G401.6 (cell line): ENCODE measurements around the gene RALY.
"Not testable (repeated sequence)": the region's sequence is repeated elsewhere in the genome, so short reads cannot be mapped to it uniquely, and the experiment has no call there.

Source experiments
- FAIRE-seq: peaks from 2 replicates; lab custom pipeline; 2012; peaks lifted over from hg19 to GRCh38; lab: Jason Lieb, UNC

RALY gene

DNA sequence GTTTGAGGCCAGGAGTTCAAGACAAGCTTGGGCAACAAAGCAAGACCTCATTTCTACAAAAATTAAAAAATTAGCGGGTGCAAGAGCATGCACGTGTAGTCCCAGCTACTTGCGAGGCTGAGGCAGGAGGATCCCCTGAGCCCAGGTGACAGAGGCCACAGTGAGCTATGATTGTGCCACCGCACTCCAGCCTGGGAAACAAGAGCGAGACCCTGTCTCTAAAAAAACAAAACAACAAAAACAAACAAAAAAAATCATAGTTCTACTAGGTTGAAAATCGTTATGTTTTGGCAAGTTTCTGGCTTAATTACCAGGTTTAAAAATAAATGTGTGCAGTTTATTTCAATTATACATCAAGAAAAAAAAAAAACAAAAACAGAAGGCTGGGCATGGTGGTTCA is 115.7 kb downstream of the RALY start:
- no peak for FAIRE-seq

DNA sequence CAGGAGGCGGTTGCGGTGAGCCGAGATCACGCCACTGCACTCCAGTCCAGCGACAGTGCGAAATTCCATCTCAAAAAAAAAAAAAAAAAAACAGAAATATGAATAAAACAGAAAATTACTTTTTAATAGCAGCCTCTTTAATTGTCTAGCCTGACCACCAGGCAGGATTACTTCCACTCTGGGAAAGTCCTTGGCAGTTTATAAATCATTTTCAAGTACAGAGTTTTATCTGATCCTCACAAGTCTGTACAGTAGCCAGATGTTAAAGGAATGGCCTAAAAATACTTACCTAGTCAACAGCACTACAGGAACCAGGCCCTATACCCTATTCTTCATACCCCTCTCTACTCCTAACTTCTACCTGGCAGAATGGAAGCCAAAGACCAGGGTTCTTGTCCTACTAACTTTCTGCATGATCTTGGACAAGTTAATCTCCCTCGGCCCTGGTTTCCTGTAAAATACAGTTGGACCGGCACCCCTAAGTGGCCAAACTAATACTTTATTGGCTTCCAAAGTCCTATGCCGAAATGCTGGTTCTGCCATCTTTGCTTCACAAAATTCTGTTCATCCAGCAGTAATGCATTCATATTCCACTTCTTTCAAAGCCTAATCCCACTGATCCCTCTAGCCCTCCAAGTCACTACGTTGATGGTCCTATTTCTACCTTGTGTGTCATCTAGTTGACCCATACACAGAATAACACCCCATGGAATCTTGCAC is 116.5 kb downstream of the RALY start:
- FAIRE-seq: no peak

DNA sequence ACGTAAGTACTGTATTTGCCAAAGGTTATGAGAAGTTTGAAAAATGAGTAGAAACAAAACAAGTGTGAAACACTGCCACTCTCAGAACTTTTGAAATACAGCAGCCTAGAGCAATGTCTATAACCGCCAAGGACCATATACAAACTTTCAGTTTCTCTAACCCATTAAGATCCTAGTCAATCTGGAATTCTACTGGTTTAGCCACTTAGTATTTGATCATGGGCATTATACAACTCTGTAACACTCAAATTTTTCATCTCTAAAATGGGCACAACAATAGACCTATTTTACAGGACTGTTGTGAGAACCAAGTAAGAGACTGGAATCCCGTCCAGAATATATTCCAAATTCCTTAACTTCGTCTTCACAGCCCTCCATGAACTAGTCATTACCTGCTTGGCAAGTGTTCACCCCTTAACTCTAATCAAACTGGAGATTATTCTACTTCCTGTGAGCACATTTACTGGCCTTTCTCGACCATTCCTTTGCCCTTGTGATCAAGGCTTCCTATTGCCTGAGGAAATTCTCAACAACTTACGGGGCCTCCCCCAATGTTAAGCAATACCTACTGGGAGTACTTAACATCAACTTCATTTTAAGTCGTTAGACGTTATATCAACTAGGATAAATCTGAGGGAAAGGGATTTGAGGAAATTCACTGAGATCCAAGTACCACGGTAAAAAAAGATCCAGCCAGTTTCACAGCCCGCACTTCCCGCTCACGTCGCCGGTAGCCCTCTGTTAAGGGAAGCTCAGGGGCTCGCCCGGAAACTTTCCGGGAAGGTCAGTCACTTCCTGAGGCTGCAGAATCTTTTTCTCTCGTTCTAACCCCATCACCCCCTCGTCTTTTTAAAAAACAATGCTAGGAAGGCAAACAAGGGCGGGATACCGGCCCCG is 117.3 kb downstream of the RALY start:
- FAIRE-seq: no peak

DNA sequence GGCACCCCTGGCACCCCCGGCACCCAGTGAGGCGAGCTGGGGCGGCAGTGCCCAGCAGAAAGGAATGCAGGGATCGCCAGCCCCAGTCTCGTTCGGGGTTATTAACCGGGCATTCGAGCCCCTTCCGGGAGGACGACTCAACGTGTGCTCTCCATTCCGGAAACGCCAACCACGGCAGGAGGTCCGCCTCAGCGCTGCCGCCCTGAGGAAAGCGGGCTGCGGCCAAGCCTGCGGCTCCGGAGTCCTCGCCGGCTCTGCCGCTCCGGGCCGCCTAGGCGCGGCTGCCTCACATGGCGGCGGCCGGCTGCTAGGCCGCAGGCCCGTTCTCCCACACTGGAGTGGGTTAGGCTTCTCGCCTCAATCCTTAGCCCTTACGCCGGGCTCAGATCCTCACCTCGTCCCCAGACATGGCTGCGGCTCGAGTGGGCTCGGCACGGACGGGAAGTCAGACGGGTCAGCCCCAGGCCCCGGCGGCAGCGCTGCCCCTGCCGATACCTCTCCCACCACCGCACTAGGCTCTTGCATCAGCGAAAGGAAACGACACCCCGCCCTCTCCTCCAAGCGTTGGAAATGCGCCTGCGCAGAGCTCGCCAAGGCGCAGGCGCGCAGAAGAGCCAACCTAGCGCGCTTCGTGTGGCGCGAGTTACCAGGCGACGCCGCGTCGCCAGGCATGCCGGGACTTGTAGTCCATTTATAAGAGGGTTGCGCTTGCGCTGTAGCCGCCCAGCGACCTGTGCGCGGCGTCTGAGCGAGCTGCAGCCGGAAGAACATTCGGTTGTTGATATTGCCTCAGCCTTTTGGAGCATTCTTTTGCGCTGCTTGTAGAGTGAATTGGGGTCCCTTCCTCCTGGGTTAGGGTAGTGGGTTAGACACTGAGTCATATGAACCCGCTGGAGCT is 118.2 kb downstream of the RALY start, which contains the start of gene EIF2S2:
EIF2S2 (minus strand) TSS at position 542 of the 898 bp plus-strand sequence; CDS start at position 409, 133 bp downstream.
- peak; percentile 94 for FAIRE-seq

DNA sequence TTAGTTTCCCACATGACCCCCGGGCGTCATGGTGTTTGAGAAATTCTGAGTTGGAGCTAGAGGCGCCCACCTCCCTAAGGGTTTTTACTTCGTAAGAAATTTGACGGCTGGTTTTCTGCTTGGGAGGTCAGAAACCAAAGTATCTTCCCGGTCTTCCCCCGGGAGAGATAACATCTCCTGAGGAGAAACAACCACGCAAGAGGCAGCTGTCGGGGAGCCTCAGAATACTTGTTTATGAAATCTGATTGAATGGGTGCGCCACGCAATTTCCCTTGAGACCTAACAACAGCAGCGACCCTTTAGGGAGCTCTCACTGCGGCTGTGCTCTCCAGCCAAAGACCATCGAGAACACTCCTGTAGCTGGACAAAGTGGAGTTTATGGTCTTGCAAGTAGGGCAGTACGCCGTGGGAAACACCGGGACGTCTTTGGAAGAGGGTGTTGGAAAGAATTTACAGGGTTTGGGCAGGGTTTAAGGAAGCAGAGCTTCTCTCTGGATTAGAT is 118.9 kb downstream of the RALY start:
- no peak for FAIRE-seq

DNA sequence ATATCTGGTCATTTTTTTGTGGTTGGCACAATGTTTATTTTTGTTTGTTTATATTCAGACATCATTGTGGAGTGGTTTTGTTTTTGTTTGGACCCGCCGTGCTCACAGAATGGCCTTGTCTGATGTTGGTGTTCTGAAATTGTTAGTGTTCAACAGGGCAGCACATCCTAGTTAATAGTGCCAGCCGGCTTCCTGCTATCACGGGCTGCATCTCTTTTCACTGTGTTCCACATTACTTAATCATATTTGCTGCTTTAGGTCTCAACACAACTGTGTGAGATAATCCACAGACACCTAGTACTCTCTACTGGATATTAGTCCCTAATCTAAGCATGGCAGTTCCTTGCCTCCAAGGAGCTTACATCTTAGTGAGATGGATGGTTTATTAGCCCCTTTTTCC is 121.1 kb downstream of the RALY start:
- FAIRE-seq: no peak

DNA sequence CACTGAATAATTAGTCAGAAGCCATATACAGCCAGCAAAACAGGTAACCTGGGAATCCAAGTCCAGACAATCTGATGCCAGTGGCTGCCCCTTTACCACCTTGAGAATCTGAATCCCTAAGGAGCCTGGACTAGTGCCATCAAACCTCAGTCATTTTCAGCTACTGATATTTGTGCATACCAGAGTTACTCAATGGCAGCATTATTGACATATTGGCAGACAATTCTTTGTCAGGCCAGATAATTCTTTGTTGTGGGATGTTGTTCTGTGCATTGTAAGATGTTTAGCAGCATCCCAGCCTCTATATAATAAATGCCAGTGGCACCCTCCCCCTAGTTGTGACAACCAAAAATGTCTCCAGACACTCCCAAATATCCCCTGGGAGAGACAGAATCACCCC is 121.5 kb downstream of the RALY start:
- no peak for FAIRE-seq

DNA sequence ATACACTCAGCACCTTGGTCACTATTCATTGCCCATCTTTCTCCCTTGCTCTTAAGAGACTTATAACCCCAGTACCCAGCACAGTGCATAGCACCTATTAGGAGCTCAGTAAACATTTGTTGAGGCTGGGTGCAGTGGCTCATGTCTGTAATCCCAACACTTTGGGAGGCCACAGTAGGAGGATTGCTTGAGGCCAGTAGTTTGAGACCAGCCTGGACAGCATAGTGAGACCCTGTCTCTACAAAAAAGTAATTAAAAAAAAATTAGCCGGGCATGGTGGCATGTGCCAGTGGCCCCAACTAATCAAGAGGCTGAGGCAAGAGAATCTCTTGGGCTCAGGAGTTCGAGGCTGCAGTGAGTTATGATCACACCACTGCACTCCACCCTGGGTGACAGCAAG is 126.5 kb downstream of the RALY start:
- FAIRE-seq: no peak

DNA sequence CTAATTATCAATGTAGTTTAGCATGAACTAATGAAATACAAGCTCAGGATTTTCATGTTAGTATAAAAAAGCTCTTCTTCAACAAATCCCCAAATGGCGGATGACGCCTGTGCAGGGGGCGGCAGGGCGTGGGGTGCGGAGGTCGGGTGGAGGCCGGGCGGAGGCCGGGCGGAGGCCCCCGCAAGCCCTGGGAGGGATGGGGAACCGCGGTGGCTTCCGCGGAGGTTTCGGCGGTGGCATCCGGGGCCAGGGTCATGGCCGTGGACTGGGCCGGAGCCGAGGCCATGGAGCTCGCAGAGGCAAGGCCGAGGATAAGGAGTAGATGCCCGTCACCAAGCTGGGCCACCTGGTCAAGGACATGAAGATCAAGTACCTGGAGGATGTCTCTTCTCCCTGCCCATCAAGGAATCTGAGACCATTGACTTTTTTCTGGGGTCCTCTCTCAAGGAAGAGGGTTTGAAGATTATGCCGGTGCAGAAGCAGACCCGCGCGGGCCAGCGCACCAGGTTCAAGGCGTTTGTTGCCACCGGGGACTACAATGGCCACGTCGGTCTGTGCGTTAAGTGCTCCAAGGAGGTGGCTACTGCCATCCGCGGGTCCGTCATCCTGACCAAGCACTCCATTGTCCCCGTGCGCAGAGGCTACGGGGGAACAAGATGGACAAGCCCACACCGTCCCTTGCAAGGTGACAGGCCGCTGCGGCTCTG is 128.7 kb downstream of the RALY start:
- FAIRE-seq: no peak

DNA sequence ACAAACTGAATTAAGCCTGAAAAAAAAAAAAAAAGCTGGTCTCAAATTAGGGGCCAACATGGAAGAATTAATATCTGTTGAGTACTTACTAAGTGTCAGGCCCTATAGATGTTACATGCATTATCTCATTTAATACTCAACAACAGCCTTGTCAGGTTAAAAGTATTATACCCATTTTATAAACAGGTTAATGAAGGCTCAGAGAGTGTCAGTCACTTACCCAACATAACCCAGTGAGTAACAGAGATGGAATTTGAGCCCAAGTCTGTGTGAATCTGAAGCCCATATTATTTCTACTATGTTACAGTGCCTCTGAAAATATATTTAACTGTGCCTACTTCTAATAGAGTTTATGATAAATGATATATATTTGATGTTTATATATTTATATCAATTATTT is 129.6 kb downstream of the RALY start:
- no peak for FAIRE-seq

DNA sequence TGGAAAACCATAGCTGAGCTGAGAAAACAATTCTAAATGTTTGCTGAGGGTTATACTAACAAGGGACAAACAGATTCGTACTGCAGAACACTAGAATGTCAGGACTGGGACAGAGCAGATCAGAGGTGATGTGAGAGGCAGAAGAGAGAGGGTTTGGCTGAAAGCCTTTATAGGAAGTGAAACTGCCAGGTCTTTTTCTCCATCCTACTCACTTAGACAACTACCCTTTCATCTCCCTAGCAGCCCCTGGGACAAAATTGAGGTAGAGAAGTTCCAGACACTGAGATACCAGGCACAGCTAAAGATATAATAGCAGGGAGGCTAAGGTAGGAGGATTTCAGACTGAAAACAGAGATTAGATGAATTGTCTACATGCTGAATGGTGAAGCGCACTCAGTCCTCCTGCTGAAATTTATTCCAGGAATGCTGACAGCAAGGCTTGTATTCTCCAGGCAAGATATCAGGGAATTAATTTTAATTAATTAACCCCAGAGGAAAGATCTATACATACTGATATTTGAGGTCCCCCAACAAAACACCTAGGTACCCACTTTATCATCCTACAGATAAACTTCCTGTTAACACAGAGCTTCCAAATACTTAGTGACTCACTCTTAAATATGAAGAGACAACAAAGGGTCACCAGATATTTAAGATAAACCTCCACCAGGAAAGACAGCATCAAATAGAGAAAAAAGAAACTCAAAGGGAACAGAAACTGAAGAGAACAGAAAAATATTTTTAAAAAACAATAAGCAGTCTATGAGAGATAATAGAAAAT is 130.9 kb downstream of the RALY start:
- FAIRE-seq: no peak

DNA sequence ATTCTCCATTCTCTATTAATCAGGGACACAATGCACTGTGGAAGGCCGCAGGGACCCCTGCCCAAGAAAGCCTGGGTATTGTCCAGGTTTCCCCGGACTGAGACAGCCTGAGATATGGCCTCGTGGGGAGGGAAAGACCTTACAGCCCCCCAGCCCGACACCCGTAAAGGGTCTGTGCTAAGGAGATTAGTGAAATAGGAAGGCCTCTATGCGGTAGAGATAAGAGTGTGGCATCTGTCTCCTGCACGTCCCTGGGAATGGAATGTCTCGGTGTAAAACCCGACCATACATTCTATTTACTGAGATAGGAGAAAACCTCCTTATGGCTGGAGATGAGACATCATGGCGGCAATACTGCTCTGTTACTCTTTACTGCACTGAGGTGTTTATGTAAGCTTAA is 134.1 kb downstream of the RALY start:
- FAIRE-seq: no peak

DNA sequence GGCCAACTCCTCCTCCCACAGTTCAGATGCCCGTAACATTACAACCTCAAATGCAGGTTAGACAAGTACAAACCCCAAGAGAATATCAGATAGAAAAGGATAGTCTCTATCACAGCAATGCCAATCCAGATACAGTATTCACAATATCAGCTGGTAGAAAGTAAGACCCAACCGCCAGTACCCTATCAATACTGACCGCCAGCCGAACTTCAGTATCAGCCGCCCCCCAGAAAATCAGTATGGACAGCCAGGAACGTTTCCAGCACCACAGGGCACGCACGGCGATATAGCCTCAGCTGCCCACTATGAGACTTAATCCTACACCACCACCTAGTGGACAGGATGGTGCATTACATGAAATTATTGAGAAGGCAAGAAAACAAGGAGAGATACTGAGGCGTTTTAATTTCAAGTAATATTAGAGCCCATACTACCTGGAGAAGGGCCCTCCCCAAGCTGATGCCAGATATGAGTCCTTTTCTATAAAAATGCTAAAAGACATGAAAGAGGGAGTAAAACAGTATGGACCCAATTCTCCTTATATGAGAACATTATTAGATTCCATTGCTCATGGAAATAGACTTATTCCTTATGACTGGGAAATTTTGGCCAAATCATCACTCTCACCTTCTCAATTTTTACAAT is 135.9 kb downstream of the RALY start:
- FAIRE-seq: peak; percentile 64

DNA sequence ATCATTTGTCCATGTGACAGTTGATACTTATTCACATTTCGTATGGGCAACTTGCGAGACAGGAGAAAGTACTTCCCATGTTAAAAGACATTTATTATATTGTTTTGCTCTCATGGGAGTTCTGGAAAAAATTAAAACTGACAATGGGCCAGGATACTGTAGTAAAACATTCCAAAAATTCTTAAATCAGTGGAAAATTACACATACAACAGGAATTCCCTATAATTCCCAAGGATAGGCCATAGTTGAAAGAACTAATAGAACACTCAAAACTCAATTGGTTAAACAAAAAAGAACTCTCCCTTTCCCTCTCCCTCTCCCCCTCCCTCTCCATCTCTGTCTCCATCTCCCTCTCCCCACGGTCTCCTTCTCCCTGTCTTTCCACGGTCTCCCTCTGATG is 137.8 kb downstream of the RALY start:
- FAIRE-seq: no peak

DNA sequence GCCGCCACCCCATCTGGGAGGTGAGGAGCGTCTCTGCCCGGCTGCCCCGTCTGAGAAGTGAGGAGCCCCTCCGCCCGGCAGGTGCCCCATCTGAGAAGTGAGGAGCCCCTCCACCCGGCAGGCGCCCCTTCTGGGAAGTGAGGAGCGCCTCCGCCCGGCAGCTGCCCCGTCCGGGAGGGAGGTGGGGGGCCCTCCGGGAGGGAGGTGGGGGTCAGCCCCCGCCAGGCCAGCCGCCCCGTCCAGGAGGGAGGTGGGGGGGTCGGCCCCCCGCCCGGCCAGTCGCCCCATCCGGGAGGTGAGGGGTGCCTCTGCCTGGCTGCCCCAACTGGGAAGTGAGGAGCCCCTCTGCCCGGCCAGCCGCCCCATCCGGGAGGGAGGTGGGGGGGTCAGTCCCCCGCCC is 138.8 kb downstream of the RALY start:
- not testable (repeated sequence) for FAIRE-seq

DNA sequence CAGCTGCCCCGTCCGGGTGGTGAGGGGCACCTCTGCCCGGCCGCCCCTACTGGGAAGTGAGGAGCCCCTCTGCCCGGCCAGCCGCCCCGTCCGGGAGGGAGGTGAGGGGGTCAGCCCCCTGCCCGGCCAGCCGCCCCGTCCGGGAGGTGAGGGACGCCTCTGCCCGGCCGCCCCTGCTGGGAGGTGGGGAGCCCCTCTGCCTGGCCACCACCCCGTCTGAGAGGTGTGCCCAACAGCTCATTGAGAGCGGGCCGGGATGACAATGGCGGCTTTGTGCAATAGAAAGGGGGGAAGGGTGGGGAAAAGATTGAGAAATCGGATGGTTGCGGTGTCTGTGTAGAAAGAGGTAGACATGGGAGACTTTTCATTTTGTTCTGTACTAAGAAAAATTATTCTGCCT is 139.2 kb downstream of the RALY start:
- not testable (repeated sequence) for FAIRE-seq

DNA sequence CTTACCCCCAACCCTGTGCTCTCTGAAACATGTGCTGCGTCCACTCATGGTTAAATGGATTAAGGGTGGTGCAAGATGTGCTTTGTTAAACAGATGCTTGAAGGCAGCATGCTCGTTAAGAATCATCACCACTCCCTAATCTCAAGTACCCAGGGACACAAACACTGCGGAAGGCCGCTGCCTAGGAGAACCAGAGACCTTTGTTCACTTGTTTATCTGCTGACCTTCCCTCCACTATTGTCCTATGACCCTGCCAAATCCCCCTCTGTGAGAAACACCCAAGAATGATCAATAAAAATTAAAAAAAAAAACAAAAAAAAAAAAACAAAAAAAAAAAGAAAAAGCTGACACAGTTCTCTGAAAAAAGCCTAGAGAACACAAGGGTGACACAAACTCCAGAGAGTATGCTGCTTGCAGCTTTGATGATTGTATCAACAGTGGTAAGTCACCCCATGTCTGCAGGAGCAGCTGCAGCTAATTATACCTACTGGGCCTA is 139.7 kb downstream of the RALY start:
- not testable (repeated sequence) for FAIRE-seq
